ENCODE data around the gene ADORA1.
A peak's percentile ranks its signal among the peaks of the same experiment; 100 is the strongest.

The ADORA1 gene

GRCh38 chr1:203162403-203162802 lies 34.9 kb downstream of the ADORA1 start:
- no peak for DNase-seq

GRCh38 chr1:203163891-203164635 lies 36.5 kb downstream of the ADORA1 start:
- no peak for DNase-seq

- no peak for DNase-seq
Measured at GRCh38 chr1:203165101-203165799, 37.7 kb downstream of the ADORA1 start.

- DNase-seq = no peak
Measured at GRCh38 chr1:203165800-203166161, 38.3 kb downstream of the ADORA1 start.

GRCh38 chr1:203166192-203166940 lies 38.8 kb downstream of the ADORA1 start:
- DNase-seq = no peak

GRCh38 chr1:203167026-203167912 lies 39.7 kb downstream of the ADORA1 start:
- DNase-seq = no peak

- no peak for DNase-seq
Measured at GRCh38 chr1:203167913-203168200, 40.3 kb downstream of the ADORA1 start.

GRCh38 chr1:203168256-203168786 lies 40.8 kb downstream of the ADORA1 start:
- no peak for DNase-seq

- DNase-seq = no peak
Measured at GRCh38 chr1:203168991-203169390, 41.5 kb downstream of the ADORA1 start.

GRCh38 chr1:203169770-203170520 lies 42.4 kb downstream of the ADORA1 start:
- DNase-seq = no peak

- no peak for DNase-seq
Measured at GRCh38 chr1:203170625-203171330, 43.3 kb downstream of the ADORA1 start.

- DNase-seq = no peak
Measured at GRCh38 chr1:203171341-203172183, 44.0 kb downstream of the ADORA1 start.

GRCh38 chr1:203172184-203173010 lies 44.9 kb downstream of the ADORA1 start:
- DNase-seq = peak; percentile 28

GRCh38 chr1:203173011-203173555 lies 45.6 kb downstream of the ADORA1 start:
- DNase-seq = no peak

GRCh38 chr1:203173566-203173965 lies 46.0 kb downstream of the ADORA1 start:
- no peak for DNase-seq

- DNase-seq = no peak
Measured at GRCh38 chr1:203174324-203174985, 46.9 kb downstream of the ADORA1 start.

GRCh38 chr1:203175237-203175826 lies 47.8 kb downstream of the ADORA1 start, which contains the start of gene MYBPH:
Gene MYBPH (minus strand): TSS chr1:203175826. CDS start chr1:203175755, 71 bp downstream.
- no peak for DNase-seq

GRCh38 chr1:203175827-203176241 lies 48.3 kb downstream of the ADORA1 start:
- DNase-seq = no peak
